Medulla oblongata (tissue), 1 donor: ENCODE measurements around the gene ACTL6B.

Experiments used
- DNase-seq: peaks from one replicate; pipeline ENCODE4 v3.0.0-alpha.2; 2015; ENCODE audit errors: extremely low spot score

The ACTL6B gene

GRCh38 chr7:100600730-100601038, 55.6 kb downstream of the ACTL6B start:
- no peak for DNase-seq

- no peak for DNase-seq
These were observed 56.1 kb downstream of the ACTL6B start for GRCh38 chr7:100599911-100600729.

DNA sequence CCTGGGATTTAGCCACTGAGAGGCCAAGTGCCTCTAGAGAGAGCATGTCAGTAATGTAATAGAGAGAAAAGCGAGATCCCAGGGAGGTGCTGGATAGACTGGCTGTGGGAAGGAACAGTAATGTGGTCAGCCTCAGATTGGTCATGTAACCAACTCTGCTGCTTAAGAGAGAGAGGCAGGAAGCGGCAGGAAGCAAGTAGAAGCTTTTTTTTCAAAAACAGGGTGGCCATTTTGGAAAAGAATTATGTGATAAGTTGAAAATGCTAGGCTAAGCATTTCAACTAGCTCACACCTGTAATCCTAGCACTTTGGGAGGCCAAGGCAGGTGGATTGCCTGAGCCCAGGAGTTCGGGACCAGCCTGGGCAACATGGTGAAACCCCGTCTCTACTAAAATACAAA, 57.8 kb downstream of the ACTL6B start:
- no peak for DNase-seq

GRCh38 chr7:100595188-100595587, 61.1 kb downstream of the ACTL6B start:
- DNase-seq = no peak
